Central memory CD8-positive, alpha-beta T cell (primary cell): ENCODE measurements around the gene HARS1.
"Not testable (repeated sequence)": the region's sequence is repeated elsewhere in the genome, so short reads cannot be mapped to it uniquely, and the experiment has no call there.

ENCODE experiments used
- ATAC-seq: fragments of 150-1000 bp; cut with Tn5 transposase; replicated peaks from 2 replicates; pipeline ENCODE4 v1.10.0; 2022; ENCODE audit warnings: mild to moderate bottlenecking, moderate FRiP score, moderate number of reproducible peaks; ENCODE audit not compliant: poor library complexity, severe bottlenecking; ENCODE audit errors: extremely low read depth
- DNase-seq, 2 donors: peaks; one replicate each; pipeline ENCODE4 v3.0.0; 2021; ENCODE audit warnings: low spot score in 2 of 2
- H3K27ac Mint-ChIP-seq: one replicate; pipeline ENCODE4 v1.8.0; 2022; ENCODE audit warnings: low read depth, mild to moderate bottlenecking, moderate library complexity, mixed read lengths
- H3K27me3 Mint-ChIP-seq: one replicate; pipeline ENCODE4 v1.8.0; 2022; ENCODE audit warnings: mixed read lengths
- H3K36me3 Mint-ChIP-seq: one replicate; pipeline ENCODE4 v1.8.0; 2022; ENCODE audit warnings: mild to moderate bottlenecking, moderate library complexity, mixed read lengths; ENCODE audit not compliant: insufficient read depth
- H3K4me1 Mint-ChIP-seq: one replicate; pipeline ENCODE4 v1.8.0; 2022; ENCODE audit warnings: mixed read lengths
- H3K4me3 Mint-ChIP-seq: one replicate; pipeline ENCODE4 v1.8.0; 2022; ENCODE audit warnings: mild to moderate bottlenecking, moderate library complexity, mixed read lengths
- H3K9me3 Mint-ChIP-seq: one replicate; pipeline ENCODE4 v1.8.0; 2022; ENCODE audit warnings: mixed read lengths

The HARS1 gene

GRCh38 chr5:140690941-140691924 is at the start of gene HARS1, which contains the start of gene HARS2:
TSS of gene HARS1 (minus strand) at chr5:140691370. CDS start at chr5:140691304, 66 bp downstream.
TSS of gene HARS2 (plus strand) at chr5:140691455. CDS start at chr5:140691649, 194 bp downstream.
- peak; percentile 61 to 69 for DNase-seq
- Mint-ChIP-seq H3K4me3 (peak within 1 kb of the TSS; percentile 93), H3K27ac (peak within 1 kb of the TSS; percentile 94), H3K36me3 (peaks cover 44% of the 10 kb centered on the region), H3K9me3 (no peaks in the 10 kb centered on the region), H3K4me1 (peaks cover 33% of the 10 kb centered on the region), H3K27me3 (no peaks in the 10 kb centered on the region)
- ATAC-seq, result peak; percentile 95

DNA sequence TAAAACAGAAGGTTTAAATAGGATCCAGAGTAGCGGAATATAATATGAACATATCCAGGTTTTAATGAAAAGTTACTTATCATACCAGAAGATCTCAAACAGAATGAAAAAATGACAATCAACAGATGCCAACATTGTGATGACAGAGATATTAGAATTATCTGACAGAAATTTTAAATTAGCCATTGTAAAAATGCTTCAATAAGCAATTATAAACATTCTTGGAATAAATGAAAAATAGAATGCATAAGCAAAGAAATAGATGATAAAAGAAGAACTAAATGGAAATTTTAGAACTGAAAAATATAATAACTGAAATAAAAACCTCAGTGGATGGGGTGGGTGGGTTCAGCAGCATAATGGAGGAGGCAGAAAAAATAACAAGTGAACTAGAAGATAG is 46.3 kb upstream of the HARS1 start:
- peaks cover 67% of the 10 kb centered on the region for H3K27me3 Mint-ChIP-seq
- no peak overlapping the region for H3K4me3 Mint-ChIP-seq
- DNase-seq (no peak), ATAC-seq (no peak)
- H3K36me3 Mint-ChIP-seq, result no peaks in the 10 kb centered on the region
- H3K27ac Mint-ChIP-seq, result no peak overlapping the region
- no peaks in the 10 kb centered on the region for H3K4me1 Mint-ChIP-seq
- H3K9me3 Mint-ChIP-seq, result no peaks in the 10 kb centered on the region

DNA sequence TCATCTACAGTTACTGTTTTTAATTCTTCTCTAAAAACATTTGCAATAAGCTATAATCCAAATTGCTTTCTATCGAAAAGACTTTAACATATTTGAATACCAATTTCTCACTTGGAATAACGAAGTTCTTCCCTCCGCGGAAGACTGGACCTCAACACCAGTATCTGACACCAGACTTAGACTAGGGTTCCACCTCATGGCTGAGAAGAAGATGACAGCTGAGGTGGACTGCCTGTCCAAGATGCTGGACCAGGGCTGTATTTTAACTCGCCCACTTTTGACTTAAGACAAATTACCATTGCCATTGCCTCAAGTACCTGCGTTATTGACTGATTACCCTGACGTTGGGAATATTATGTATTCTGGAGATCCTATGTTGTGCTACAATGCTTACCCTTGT is 43.2 kb upstream of the HARS1 start:
- ATAC-seq (no peak), DNase-seq (no peak)
- Mint-ChIP-seq H3K36me3 (no peaks in the 10 kb centered on the region), H3K27me3 (peaks cover 65% of the 10 kb centered on the region), H3K4me3 (no peak overlapping the region), H3K4me1 (no peaks in the 10 kb centered on the region), H3K9me3 (no peaks in the 10 kb centered on the region), H3K27ac (no peak overlapping the region)

DNA sequence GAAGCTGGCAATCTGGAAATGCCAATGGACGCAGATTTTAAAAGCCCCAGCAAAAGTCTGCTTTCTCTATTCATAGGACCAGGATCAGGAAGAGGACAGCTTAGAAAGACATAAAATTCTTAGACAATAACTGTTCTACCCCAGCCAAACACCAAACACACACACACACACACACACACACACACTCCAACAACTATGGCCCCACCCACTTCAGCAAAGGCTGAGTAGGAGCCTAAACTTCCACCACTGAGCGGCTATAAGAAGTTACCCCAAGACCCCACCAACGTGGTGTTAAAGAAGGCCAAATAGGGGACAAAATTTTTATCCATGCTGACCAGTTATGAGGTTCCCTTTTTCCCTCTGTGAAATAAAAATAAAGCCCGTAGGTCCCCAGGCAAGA is 41.9 kb upstream of the HARS1 start:
- DNase-seq, result no peak
- ATAC-seq, result no peak
- H3K36me3 Mint-ChIP-seq, result no peaks in the 10 kb centered on the region
- no peaks in the 10 kb centered on the region for H3K9me3 Mint-ChIP-seq
- no peak overlapping the region for H3K4me3 Mint-ChIP-seq
- H3K4me1 Mint-ChIP-seq, result no peaks in the 10 kb centered on the region
- peaks cover 61% of the 10 kb centered on the region for H3K27me3 Mint-ChIP-seq
- no peak overlapping the region for H3K27ac Mint-ChIP-seq

DNA sequence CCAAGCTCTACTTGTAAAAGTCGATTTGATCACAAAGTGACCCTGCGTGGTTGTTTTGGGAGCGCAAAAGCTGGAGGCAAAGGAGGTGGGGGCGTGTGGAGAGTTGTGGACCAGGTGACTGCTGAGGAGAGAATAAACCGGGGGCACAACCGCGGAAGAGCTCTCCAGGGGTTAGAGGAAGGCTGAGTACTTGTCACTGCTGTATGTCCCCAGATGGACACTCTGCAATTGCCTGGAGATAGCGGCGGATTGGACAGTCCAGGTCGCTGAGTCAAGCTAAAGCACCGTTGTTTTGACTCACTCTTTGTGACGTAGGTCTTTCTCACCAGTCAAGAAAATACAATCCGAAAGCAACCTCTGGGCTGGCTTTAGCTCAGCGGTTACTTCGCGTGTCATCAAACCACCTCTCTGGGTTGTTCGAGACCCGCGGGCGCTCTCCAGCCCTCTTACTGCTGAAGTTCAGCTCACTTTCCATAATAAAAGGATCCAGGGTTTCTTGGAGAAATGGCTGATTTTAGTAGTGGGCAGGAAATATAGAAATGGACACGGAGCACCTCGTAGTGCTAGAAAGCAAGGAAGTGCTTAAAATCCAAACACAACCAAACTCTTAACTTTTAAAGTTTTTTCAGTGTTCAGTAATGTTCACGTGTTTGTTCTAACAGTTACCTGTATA is 34.8 kb upstream of the HARS1 start:
- H3K27ac Mint-ChIP-seq, result peak overlapping the region; percentile 97
- H3K36me3 Mint-ChIP-seq, result peaks cover 18% of the 10 kb centered on the region
- H3K4me1 Mint-ChIP-seq, result peaks cover 14% of the 10 kb centered on the region
- H3K9me3 Mint-ChIP-seq, result no peaks in the 10 kb centered on the region
- peaks cover 13% of the 10 kb centered on the region for H3K27me3 Mint-ChIP-seq
- ATAC-seq (peak; percentile 88), DNase-seq (peak; percentile 54 to 58)
- peak overlapping the region; percentile 69 for H3K4me3 Mint-ChIP-seq

GRCh38 chr5:140721395-140721794 is 30.2 kb upstream of the HARS1 start:
- H3K9me3 Mint-ChIP-seq, ATAC-seq, H3K27ac Mint-ChIP-seq, DNase-seq, H3K4me1 Mint-ChIP-seq, H3K4me3 Mint-ChIP-seq: not testable (repeated sequence)
- Mint-ChIP-seq H3K27me3 (peaks cover 16% of the 10 kb centered on the region), H3K36me3 (peaks cover 17% of the 10 kb centered on the region)

DNA sequence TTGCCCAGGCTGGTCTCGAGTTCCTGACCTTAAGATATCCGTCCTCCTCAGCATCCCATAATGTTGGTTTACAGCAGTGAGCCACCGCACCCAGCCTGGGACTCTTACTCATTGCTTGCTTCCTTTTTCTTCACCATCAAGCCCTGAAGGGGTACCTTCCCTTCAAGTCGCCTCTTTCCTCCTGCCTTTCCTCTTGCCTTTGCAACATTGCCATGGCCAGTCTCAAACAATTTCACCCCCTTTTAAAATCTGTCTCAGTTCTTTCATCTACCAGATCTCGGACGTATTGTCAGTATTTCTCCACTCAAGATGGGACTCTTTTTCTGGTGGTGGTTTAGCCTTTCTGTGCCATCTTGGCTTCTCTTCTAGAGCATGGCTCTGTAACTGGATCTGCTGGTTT is 29.6 kb upstream of the HARS1 start:
- not testable (repeated sequence) for H3K27ac Mint-ChIP-seq, DNase-seq, H3K4me3 Mint-ChIP-seq, H3K4me1 Mint-ChIP-seq, ATAC-seq, H3K9me3 Mint-ChIP-seq
- H3K36me3 Mint-ChIP-seq, result peaks cover 11% of the 10 kb centered on the region
- H3K27me3 Mint-ChIP-seq, result peaks cover 11% of the 10 kb centered on the region

- ATAC-seq (no peak), DNase-seq (no peak)
- no peak overlapping the region for H3K27ac Mint-ChIP-seq
- peaks cover 5% of the 10 kb centered on the region for H3K27me3 Mint-ChIP-seq
- peaks cover 7% of the 10 kb centered on the region for H3K36me3 Mint-ChIP-seq
- no peaks in the 10 kb centered on the region for H3K4me1 Mint-ChIP-seq
- H3K9me3 Mint-ChIP-seq, result no peaks in the 10 kb centered on the region
- no peak overlapping the region for H3K4me3 Mint-ChIP-seq
These were observed 27.1 kb upstream of the HARS1 start for GRCh38 chr5:140718266-140718592.

- not testable (repeated sequence) for H3K27me3 Mint-ChIP-seq, DNase-seq, H3K9me3 Mint-ChIP-seq, H3K4me3 Mint-ChIP-seq, ATAC-seq, H3K27ac Mint-ChIP-seq, H3K4me1 Mint-ChIP-seq
- H3K36me3 Mint-ChIP-seq, result peaks cover 13% of the 10 kb centered on the region
These were observed 25.1 kb upstream of the HARS1 start for GRCh38 chr5:140716238-140716637.

GRCh38 chr5:140713562-140714094 is 22.5 kb upstream of the HARS1 start:
- Mint-ChIP-seq H3K27me3 (peaks cover 9% of the 10 kb centered on the region), H3K9me3 (peaks cover 6% of the 10 kb centered on the region), H3K36me3 (peaks cover 28% of the 10 kb centered on the region), H3K4me3 (no peak overlapping the region), H3K4me1 (peaks cover 23% of the 10 kb centered on the region), H3K27ac (no peak overlapping the region)
- ATAC-seq (no peak), DNase-seq (no peak)

DNA sequence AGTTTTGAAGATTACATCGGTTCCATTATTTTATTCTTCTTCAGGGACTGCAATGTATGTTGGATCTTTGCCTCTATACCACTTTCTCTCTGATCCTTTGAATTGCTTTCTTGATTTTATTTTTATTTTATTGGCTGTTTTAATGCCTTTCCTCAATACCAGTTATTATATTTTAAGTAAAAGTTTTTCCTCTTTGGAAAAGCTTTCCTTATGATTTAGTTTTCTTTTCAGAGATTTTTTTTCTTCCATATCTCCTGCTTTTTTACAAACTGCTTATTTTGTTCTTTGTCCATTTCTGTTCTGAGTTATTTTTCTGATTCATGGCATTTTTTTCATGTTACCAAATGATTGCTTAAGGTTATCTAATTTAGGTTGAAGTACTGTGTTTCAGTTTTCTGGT is 20.6 kb upstream of the HARS1 start:
- H3K27me3 Mint-ChIP-seq, result peaks cover 9% of the 10 kb centered on the region
- H3K9me3 Mint-ChIP-seq, result peaks cover 6% of the 10 kb centered on the region
- H3K4me1 Mint-ChIP-seq, result peaks cover 23% of the 10 kb centered on the region
- peaks cover 26% of the 10 kb centered on the region for H3K36me3 Mint-ChIP-seq
- H3K27ac Mint-ChIP-seq, result peak overlapping the region; percentile 100
- no peak for DNase-seq
- peak overlapping the region; percentile 100 for H3K4me3 Mint-ChIP-seq
- ATAC-seq, result no peak

DNA sequence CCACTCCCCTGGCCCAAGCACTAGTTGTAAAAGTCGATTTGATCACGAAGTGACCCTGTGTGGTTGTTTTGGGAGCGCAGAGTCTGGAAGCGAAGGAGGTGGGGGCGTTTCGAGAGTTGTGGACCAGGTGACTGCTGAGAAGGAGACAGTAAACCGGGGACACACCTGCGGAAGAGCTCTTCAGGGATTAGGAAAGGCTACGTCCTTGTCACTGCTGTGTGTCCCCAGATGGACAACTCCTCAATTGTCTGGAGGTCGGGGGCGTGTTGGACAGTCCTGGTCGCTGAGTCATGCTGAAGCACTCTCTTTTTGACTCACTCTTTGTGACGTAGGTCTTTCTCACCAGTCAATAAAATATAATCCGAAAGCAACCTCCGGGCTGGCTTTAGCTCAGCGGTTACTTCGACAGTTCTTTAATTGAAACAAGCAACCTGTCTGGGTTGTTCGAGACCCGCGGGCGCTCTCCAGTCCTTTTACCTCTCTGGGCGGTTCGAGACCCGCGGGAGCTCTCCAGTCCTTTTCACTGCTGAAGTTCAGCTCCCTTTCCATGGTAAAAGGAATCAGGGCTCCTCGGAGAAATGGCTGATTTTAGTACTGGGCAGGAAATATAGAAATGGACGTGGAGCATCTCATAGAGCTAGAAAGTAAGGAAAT is 19.9 kb upstream of the HARS1 start:
- peak; percentile 80 to 92 for DNase-seq
- peaks cover 23% of the 10 kb centered on the region for H3K4me1 Mint-ChIP-seq
- peak overlapping the region; percentile 100 for H3K4me3 Mint-ChIP-seq
- H3K27ac Mint-ChIP-seq, result peak overlapping the region; percentile 100
- peaks cover 6% of the 10 kb centered on the region for H3K9me3 Mint-ChIP-seq
- H3K36me3 Mint-ChIP-seq, result peaks cover 34% of the 10 kb centered on the region
- peaks cover 9% of the 10 kb centered on the region for H3K27me3 Mint-ChIP-seq
- ATAC-seq, result peak; percentile 80
